CD4-positive, alpha-beta T cell treated with Interleukin-12 subunit alpha and Interleukin-12 subunit beta, for 1 hour (primary cell): ENCODE measurements around the gene AKIRIN2.

Source experiments
- DNase-seq: peaks from one replicate; pipeline ENCODE4 v3.0.0-alpha.2; 2020

The AKIRIN2 gene

GRCh38 chr6:87684895-87685654 is 17.0 kb downstream of the AKIRIN2 start:
- no peak for DNase-seq

GRCh38 chr6:87683890-87684289 is 18.1 kb downstream of the AKIRIN2 start:
- DNase-seq = no peak

GRCh38 chr6:87682310-87682709 is 19.7 kb downstream of the AKIRIN2 start:
- no peak for DNase-seq

GRCh38 chr6:87675004-87675681 is 26.9 kb downstream of the AKIRIN2 start:
- DNase-seq = no peak

- DNase-seq = no peak
These were observed 27.7 kb downstream of the AKIRIN2 start for GRCh38 chr6:87674290-87674689.

- DNase-seq = no peak
These were observed 28.8 kb downstream of the AKIRIN2 start for GRCh38 chr6:87673237-87673636.

GRCh38 chr6:87672641-87673040 is 29.4 kb downstream of the AKIRIN2 start:
- DNase-seq = no peak

- DNase-seq = no peak
These were observed 30.4 kb downstream of the AKIRIN2 start for GRCh38 chr6:87671555-87672029.

- DNase-seq = no peak
These were observed 31.3 kb downstream of the AKIRIN2 start for GRCh38 chr6:87670707-87671106.

- no peak for DNase-seq
These were observed 33.0 kb downstream of the AKIRIN2 start for GRCh38 chr6:87669051-87669450.

GRCh38 chr6:87668013-87668412 is 34.0 kb downstream of the AKIRIN2 start:
- no peak for DNase-seq

- DNase-seq = no peak
These were observed 35.0 kb downstream of the AKIRIN2 start for GRCh38 chr6:87667032-87667431.

- DNase-seq = no peak
These were observed 37.0 kb downstream of the AKIRIN2 start for GRCh38 chr6:87664921-87665485.

- DNase-seq = no peak
These were observed 38.6 kb downstream of the AKIRIN2 start for GRCh38 chr6:87663434-87663833.

- no peak for DNase-seq
These were observed 40.5 kb downstream of the AKIRIN2 start for GRCh38 chr6:87661503-87661902.

- no peak for DNase-seq
These were observed 41.0 kb downstream of the AKIRIN2 start for GRCh38 chr6:87661016-87661415.

- DNase-seq = no peak
These were observed 41.7 kb downstream of the AKIRIN2 start for GRCh38 chr6:87660226-87660911.

GRCh38 chr6:87658516-87658915 is 43.5 kb downstream of the AKIRIN2 start:
- DNase-seq = no peak

GRCh38 chr6:87656857-87657256 is 45.2 kb downstream of the AKIRIN2 start:
- DNase-seq = peak; percentile 19

GRCh38 chr6:87655824-87656223 is 46.2 kb downstream of the AKIRIN2 start:
- DNase-seq = no peak

- no peak for DNase-seq
These were observed 47.1 kb downstream of the AKIRIN2 start for GRCh38 chr6:87654875-87655454.

- DNase-seq = no peak
These were observed 47.9 kb downstream of the AKIRIN2 start for GRCh38 chr6:87654122-87654521.
